ENCODE results near the gene GZMM. TPM values are rescaled to one million over a fixed set of nuclear protein-coding genes. Genes with fewer than 3 reads are reported as not detected.
A peak's percentile ranks its signal among the peaks of the same experiment; 100 is the strongest.

GZMM gene
- total and polyA plus RNA-seq, 3 donors from 2014 or later, result 0.31 to 2.2 (median 1.4) TPM

GRCh38 chr19:525857-526419 is 17.9 kb upstream of the GZMM start:
- TF ChIP-seq CTCF (IDR thresholded peaks at IDR 0.05) (no peak), POLR2A (IDR thresholded peaks at IDR 0.05) (no peak)
- no peak for DNase-seq
- Histone ChIP-seq H3K27me3 (no peaks in the 10 kb centered on the region), H3K4me3 (no peak overlapping the region), H3K4me1 (no peaks in the 10 kb centered on the region), H3K27ac (no peak overlapping the region), H3K9me3 (no peaks in the 10 kb centered on the region), H3K36me3 (ENCODE audit: low read depth, missing control alignments) (no peaks in the 10 kb centered on the region)
- 54 to 62% methylated on average over 13 of the region's 13 CpGs for WGBS, 2 donors
- intact Hi-C loops (cut with DNase I; ENCODE audit: low total_unique reads), result no loop called here

GRCh38 chr19:530134-531008 is 13.5 kb upstream of the GZMM start:
- DNase-seq, result no peak
- peaks cover 13% of the 10 kb centered on the region for H3K4me1 ChIP-seq
- H3K27me3 ChIP-seq, result no peaks in the 10 kb centered on the region
- no peaks in the 10 kb centered on the region for H3K9me3 ChIP-seq
- TF ChIP-seq POLR2A (IDR thresholded peaks at IDR 0.05), result no peak
- peak overlapping the region; percentile 84 to 98 for H3K4me3 ChIP-seq
- WGBS, 2 donors, result 43 to 52% methylated on average over 23 to 34 of the region's 38 CpGs
- peak overlapping the region; percentile 79 to 95 for H3K27ac ChIP-seq
- no peaks in the 10 kb centered on the region for H3K36me3 ChIP-seq (ENCODE audit: low read depth, missing control alignments)
- intact Hi-C loops (cut with DNase I; ENCODE audit: low total_unique reads), result no loop called here

- H3K27ac ChIP-seq, result peak overlapping the region; percentile 79 to 95
- no peaks in the 10 kb centered on the region for H3K27me3 ChIP-seq
- 0% methylated on average over 1 of the region's 103 CpGs; no CpG with 5 or more reads in 1 of the 2 donors for WGBS, 2 donors
- peak; percentile 72 for DNase-seq
- peaks cover 13% of the 10 kb centered on the region for H3K4me1 ChIP-seq
- no peaks in the 10 kb centered on the region for H3K9me3 ChIP-seq
- peak overlapping the region; percentile 84 to 98 for H3K4me3 ChIP-seq
- peak in 1 of 3 experiments; percentile 23 for TF ChIP-seq CTCF (IDR thresholded peaks at IDR 0.05)
- TF ChIP-seq POLR2A (IDR thresholded peaks at IDR 0.05), result no peak
- intact Hi-C loops (cut with DNase I; ENCODE audit: low total_unique reads), result no loop called here
- no peaks in the 10 kb centered on the region for H3K36me3 ChIP-seq (ENCODE audit: low read depth, missing control alignments)
These were observed 12.7 kb upstream of the GZMM start for GRCh38 chr19:531009-531752.

- peak within 1 kb of the TSS; percentile 95 to 98 for H3K4me3 ChIP-seq
- peak within 1 kb of the TSS; percentile 93 to 95 for H3K27ac ChIP-seq
- no peaks in the 10 kb centered on the region for H3K9me3 ChIP-seq
- H3K36me3 ChIP-seq (ENCODE audit: low read depth, missing control alignments), result no peaks in the 10 kb centered on the region
- no peaks in the 10 kb centered on the region for H3K27me3 ChIP-seq
- no peak for DNase-seq
- H3K4me1 ChIP-seq, result peaks cover 13% of the 10 kb centered on the region
- WGBS, 2 donors, result 0 to 1% methylated on average over 2 to 25 of the region's 84 CpGs
- TF ChIP-seq POLR2A (IDR thresholded peaks at IDR 0.05) (no peak), CTCF (IDR thresholded peaks at IDR 0.05) (no peak)
- intact Hi-C loops (cut with DNase I; ENCODE audit: low total_unique reads), result no loop called here
These were observed 11.9 kb upstream of the GZMM start, which contains the start of gene CDC34 for GRCh38 chr19:531753-532560. TSS of gene CDC34 (plus strand) at chr19:531760. CDS start at chr19:531932, 172 bp downstream.
